GM19372 (cell line): ENCODE data around the gene NSUN6.

Source experiments
- ATAC-seq: cut with Tn5 transposase; IDR thresholded peaks from one replicate; pipeline ENCODE4 v1.9.1; 2021; ENCODE audit warnings: mild to moderate bottlenecking, low read depth, moderate library complexity; ENCODE audit not compliant: unreplicated experiment

Gene NSUN6

DNA sequence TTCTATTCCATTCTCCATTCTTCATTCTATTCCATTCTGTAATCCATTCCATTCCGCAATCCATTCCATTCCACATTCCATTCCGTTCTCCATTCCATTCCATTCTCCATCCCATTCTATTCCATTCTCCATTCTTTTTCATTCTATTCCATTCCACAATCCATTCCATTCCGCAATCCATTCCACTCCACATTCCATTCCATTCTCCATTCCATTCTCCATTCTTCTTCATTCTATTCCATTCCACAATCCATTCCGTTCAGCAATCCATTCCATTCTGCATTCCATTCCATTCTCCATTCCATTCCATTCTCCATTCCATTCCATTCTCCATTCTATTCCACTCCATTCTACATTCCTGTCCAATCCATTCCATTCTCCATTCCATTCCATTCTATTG is 85.2 kb downstream of the NSUN6 start:
- ATAC-seq, result no peak

- no peak for ATAC-seq
Observed at GRCh38 chr10:18565006-18565405, 86.4 kb downstream of the NSUN6 start.

DNA sequence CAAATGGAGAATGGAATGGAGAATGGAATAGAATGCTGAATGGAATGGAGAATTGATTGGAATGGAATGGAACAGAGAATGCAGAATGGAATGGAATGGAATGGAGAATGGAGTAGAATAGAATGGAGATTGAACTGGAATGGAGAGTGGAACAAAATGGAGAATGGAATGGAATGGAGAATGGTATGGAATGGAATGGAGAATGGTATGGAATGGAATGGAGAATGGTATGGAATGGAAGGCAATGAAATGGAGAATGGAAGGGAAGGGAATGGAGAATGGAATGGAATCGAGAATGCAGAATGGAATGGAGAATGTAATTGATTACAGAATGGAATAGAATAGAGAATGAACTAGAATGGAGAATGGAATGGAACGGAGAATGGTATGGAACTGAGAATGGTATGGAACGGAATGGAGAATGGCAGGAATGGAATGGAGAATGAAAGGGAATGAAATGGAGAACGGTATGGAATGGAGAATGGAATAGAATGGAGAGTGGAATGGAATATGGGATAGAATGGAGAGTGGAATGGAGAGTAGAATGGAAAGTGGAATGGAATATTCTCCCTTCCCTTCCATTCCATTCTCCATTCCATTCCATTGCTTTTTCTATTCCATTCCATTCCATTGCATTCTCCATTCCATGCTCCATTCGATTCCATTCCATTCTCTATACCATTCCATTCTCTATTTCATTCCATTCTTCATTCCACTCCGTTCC is 88.2 kb downstream of the NSUN6 start:
- ATAC-seq, result no peak

DNA sequence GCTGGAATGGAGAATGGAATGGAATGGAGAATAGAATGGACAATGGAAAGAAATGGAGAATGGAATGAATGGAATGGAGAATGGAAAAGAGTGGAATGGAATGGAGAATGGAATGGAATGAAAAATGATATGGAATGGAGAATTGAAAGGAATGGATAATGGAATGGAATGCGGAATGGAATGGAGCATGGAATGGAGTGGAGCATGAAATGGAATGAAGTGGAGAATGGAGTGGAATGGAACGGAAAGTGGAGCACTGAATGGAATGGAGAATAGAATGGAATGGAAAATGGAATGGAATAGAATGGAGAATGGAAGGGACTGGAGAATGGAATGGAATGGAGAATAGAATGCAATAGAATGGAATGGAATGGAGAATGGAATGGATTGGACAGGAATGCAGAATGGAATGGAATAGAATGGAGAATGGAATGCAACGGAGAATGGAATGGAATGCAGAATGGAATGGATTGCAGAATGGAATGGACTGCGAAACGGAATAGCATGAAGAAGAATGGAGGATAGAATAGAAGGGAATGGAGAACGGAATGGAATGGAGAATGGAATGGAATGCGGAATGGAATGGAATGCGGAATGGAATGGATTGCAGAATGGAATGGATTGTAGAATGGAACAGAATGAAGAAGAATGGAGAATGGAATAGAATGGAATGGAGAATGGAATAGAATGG is 89.4 kb downstream of the NSUN6 start:
- ATAC-seq, result no peak

- no peak for ATAC-seq
Observed at GRCh38 chr10:18557960-18558359, 93.4 kb downstream of the NSUN6 start.

DNA sequence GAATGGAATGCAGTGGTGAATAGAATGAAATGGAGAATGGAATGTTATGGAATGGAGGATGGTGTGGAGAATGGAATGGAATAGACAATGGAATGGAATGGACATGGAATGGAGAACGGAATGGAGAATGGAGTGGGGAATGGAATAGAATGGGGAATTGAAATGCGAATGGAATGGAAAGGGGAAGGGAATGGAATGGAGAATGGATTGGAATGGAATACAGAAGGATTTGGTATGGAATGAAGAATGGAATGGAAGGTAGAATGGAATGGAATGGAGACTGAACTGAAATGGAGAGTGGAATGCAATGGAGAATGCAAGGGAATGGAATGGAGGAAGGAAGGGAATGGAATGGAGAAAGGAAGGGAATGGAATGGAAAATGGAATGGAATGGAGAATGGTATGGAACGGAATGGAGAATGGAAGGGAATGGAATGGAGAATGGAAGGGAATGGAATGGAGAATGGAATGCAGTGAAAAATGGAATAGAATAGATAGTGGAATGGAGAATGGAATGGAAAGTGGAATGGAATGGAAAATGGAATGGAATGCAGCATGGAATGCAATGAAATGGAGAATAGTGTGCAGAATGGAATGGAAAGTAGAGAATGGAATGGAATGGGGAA is 94.8 kb downstream of the NSUN6 start:
- ATAC-seq, result no peak

- ATAC-seq, result no peak
Observed at GRCh38 chr10:18554479-18554878, 96.9 kb downstream of the NSUN6 start.

GRCh38 chr10:18551473-18551872 is 99.9 kb downstream of the NSUN6 start:
- ATAC-seq, result no peak

DNA sequence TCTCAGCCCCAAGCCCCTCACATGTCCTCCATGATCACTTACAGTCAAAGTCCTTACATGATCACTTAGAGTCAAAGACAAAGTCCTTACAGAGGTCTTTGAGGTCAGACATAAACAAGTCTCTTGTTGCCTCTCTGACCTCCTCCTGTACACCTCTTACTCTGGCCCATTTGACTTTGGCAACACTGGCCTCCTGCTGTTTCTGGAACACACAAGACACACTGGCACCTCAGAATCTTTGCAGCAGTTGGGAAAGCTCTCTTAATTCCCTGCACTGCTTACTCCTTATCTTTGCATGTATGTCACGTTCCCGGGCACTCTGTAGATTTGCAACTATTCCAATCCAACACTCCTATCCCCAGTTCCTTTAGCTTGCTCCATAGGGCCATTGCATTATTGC is 102.3 kb downstream of the NSUN6 start:
- ATAC-seq, result no peak

DNA sequence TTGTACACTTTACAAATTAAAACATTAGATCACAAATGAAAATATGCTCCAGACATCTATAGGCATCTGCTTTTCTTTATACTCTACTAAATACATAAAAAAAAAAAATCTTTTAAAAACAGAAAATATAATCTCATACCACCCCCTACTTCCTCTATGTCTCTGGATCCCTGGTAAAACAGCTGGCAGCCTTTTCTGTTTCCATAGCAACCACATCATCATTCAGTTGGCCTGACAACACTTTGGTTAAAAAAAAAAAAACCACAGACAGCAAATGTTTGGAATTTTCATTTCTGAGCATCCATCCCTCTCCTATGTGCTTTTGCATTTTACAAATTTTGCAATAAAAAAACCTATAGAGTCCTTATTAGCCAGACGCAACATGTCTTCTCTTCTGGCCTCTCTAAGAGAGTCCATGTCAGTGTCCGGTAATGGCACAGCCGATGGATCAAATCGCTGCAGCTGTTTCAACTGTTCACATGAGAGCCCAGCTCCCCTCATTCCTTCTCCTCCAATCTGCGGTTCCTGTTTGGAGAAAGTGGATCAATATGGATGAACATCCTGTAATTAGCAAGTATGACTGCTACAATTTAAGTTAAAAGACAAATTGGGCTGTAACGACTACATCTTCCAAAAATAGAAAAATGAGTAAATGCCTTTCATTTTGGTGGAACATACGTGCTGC is 105.6 kb downstream of the NSUN6 start:
- ATAC-seq, result no peak

DNA sequence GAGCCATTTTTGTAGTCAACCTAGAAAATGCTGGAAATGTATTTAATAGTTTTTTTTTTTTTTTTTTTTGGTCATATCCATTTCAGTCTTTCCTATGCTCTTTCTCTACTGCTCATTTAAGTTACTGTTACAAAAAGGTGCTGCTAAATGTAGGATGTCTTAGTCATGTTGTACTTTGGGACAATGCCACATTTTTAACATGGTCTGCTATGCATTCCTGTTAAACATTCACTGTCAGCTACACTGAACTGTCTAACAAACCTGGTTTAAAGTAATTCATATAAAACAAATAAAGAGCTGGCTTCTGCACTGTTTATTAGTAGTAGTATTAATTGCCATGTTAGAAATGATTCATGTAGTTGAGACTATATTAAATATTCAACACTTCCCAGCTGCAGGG is 108.6 kb downstream of the NSUN6 start:
- ATAC-seq, result no peak

DNA sequence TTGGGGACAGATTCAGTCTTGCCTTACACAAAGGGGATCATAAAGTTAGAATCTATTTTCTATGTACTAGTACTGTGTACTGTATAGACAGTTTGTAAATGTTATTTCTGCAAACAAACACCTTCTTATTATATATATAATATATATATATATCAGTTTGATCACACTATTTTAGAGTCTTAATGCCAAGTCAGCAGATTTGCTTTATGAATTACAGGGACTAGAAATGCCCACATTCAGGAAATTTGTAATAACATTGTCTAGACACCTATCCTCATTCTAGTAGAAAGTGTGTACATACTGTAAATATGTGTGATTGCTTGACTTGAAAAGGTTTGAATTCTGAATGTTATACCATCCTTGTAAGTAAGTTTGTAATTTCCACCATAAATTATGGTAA is 111.2 kb downstream of the NSUN6 start:
- no peak for ATAC-seq

GRCh38 chr10:18539335-18539734 is 112.1 kb downstream of the NSUN6 start:
- ATAC-seq, result no peak

DNA sequence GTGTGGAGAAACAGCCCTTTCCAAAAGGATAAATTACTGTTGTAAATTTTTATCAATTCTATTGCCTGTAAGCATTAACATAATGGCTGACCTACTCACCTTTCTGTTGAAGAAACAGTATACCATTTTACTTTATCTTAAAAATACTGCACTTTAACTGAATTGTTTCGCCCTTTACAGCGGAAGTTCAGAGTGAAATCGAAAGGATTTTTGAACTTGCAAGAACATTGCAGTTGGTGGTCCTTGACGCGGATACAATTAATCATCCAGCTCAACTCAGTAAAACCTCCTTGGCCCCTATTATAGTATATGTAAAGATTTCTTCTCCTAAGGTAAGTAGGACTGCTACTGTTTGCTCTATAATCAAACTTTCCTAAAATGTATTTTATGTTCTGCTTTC is 117.5 kb downstream of the NSUN6 start:
- no peak for ATAC-seq

GRCh38 chr10:18532881-18533535 is 118.4 kb downstream of the NSUN6 start:
- ATAC-seq, result no peak

DNA sequence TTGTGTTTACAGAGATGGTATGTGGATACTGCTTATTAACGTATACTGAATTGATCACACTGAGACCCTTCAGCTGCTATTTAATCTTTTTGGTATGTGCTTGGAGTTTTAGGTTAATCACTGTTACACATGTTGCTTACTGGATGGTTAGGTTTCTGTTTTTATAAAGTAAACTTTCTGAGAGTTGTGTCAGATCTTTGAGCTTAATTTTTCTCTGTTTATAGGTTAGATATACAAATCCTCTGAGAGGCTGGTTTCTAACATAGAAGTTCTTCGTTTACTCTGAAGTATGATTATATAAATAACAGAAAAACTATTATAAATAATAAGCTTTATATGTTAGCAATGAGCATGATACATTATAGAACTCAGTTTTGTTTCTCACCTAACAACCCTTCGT is 123.1 kb downstream of the NSUN6 start:
- no peak for ATAC-seq

DNA sequence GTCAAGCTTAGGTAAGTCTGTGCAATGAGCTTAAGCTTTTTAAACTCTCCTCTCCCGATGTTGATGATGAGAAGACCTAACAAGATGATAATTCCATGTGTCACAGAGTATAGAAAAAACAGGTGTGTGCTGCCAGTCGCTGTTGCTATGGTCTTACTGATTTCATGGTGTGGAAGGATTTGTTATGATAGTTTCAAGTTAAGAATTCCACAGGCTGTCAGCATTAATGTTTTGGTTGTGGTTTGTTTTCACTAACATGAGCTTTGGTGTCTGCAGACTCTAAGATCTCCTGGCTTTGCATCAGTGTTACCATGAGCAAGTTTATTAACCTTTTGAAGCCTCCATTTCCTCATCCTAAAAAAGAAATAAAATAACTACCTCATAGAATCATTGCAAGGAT is 123.7 kb downstream of the NSUN6 start:
- no peak for ATAC-seq

DNA sequence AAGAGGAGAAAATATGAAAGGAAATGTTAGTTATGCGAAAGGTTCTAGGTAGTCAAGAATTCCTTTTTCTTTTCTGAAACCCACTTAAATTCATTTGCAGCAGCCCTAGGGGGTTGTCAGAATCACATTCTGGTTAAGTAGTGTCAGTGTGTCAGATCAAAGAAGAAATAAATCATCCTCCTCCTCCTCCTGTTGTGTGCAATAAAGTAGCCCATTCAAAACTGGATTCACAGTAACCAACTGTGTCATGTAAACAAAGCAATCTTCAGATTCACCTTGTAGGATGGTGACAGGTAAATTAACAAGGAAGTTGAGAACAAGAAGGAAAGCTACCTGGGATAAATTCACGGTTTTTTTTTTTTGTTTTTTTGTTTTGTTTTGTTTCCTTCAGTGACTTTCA is 127.5 kb downstream of the NSUN6 start:
- no peak for ATAC-seq

GRCh38 chr10:18523025-18523424 is 128.4 kb downstream of the NSUN6 start:
- ATAC-seq, result no peak

DNA sequence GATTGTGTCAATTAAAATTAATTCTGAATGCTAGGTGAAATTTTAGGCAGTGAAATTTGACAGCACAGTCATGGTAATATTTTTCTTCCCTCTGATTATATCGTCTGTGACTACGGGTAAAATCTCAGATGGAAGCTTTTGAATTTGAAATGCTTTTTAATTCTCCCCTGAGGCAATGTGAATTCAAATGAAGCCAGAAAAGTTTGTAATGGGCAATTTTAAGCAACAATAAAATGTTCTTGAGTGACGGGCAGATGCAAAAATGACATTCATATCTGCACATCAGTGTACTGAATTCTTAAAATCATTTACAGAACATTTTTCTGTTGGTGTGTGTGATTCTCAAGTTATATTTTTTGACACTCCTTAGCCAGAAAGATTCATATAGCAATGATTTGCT is 134.5 kb downstream of the NSUN6 start:
- no peak for ATAC-seq

- no peak for ATAC-seq
Observed at GRCh38 chr10:18514537-18514936, 136.8 kb downstream of the NSUN6 start.
